IMR-90 (cell line): ENCODE results near the gene AGR3. TPM values are rescaled to one million over a fixed set of nuclear protein-coding genes. Genes with fewer than 3 reads are reported as not detected.

Experiments used
- ATAC-seq: fragments of 200-7000 bp; cut with Tn5 transposase; 2 replicates; pipeline ENCODE4 v1.9.1; 2020; ENCODE audit warnings: low read depth, mild to moderate bottlenecking, moderate library complexity
- BruUV-seq: library from RNA; stranded (reverse); fragments of 400-500 nt; replicated peaks from 2 replicates; lab custom pipeline; 2021; lab: Mats Ljungman, UMichigan
- CTCF ChIA-PET: fragments of 300-600 bp; formaldehyde crosslinking; extraction: SDS; loops from one replicate; lab custom pipeline; 2021; ENCODE audit warnings: antibody characterized with exemption; lab: Yijun Ruan, JAX
- POLR2A ChIA-PET: fragments of 300-600 bp; sonication (Branson Sonifier 250); formaldehyde crosslinking; loops from one replicate; lab custom pipeline; 2022; ENCODE audit warnings: antibody characterized with exemption; ENCODE audit not compliant: unreplicated experiment; lab: Charles Lee
- DNase-seq: peaks from one replicate; pipeline ENCODE4 v3.0.0; 2013
- H2AFZ ChIP-seq: replicated peaks from 2 replicates; pipeline ENCODE3; 2013; ENCODE audit warnings: low read length, mild to moderate bottlenecking; ENCODE audit not compliant: poor library complexity
- H2AK5ac ChIP-seq: 2 replicates; pipeline ENCODE4 v1.6.1; 2013; ENCODE audit warnings: low read depth, low read length, inconsistent platforms
- H2AK9ac ChIP-seq: replicated peaks from 2 replicates; pipeline ENCODE3; 2013; ENCODE audit warnings: mild to moderate bottlenecking, low read depth, low read length, moderate library complexity; ENCODE audit not compliant: poor library complexity
- H2BK120ac ChIP-seq: 2 replicates; pipeline ENCODE4 v1.6.1; 2013; ENCODE audit warnings: low read depth, low read length, inconsistent platforms
- H2BK15ac ChIP-seq: 3 replicates; pipeline ENCODE4 v1.6.1; 2013; ENCODE audit warnings: low read depth, low read length, inconsistent platforms
- H2BK20ac ChIP-seq: 2 replicates; pipeline ENCODE4 v1.6.1; 2013; ENCODE audit warnings: low read depth, mild to moderate bottlenecking, inconsistent platforms, low read length, moderate library complexity
- H2BK5ac ChIP-seq: 2 replicates; pipeline ENCODE4 v1.6.1; 2013; ENCODE audit warnings: mild to moderate bottlenecking, low read depth, low read length, inconsistent platforms; ENCODE audit not compliant: poor library complexity, severe bottlenecking
- H3K14ac ChIP-seq: replicated peaks from 2 replicates; pipeline ENCODE4 v1.6.1; 2013; ENCODE audit warnings: low read depth, low read length, inconsistent platforms
- H3K18ac ChIP-seq: 2 replicates; pipeline ENCODE4 v1.6.1; 2013; ENCODE audit warnings: low read depth, low read length, control low read depth
- H3K23ac ChIP-seq: 2 replicates; pipeline ENCODE4 v1.6.1; 2013; ENCODE audit warnings: low read depth, low read length, inconsistent platforms
- H3K27ac ChIP-seq: 2 replicates; pipeline ENCODE4 v1.5.1; 2013; ENCODE audit warnings: mild to moderate bottlenecking, control low read depth, low read length; ENCODE audit not compliant: insufficient read depth
- H3K27me3 ChIP-seq: 2 replicates; pipeline ENCODE4 v1.6.1; 2013; ENCODE audit warnings: low read length; ENCODE audit not compliant: control insufficient read depth, insufficient read depth
- H3K36me3 ChIP-seq: 2 replicates; pipeline ENCODE4 v1.6.1; 2013; ENCODE audit warnings: low read length, mixed read lengths; ENCODE audit not compliant: control insufficient read depth, insufficient read depth
- H3K4ac ChIP-seq: 2 replicates; pipeline ENCODE4 v1.6.1; 2013; ENCODE audit warnings: low read depth, low read length, inconsistent platforms
- H3K4me1 ChIP-seq: 2 replicates; pipeline ENCODE4 v1.6.1; 2013; ENCODE audit warnings: low read length, mixed read lengths; ENCODE audit not compliant: control insufficient read depth, insufficient read depth
- H3K4me2 ChIP-seq: 2 replicates; pipeline ENCODE4 v1.6.1; 2013; ENCODE audit warnings: low read depth, mild to moderate bottlenecking, control low read depth, low read length, moderate library complexity
- H3K4me3 ChIP-seq: 2 replicates; pipeline ENCODE4 v1.5.1; 2013; ENCODE audit warnings: low read depth, mild to moderate bottlenecking, control low read depth, low read length, moderate library complexity; ENCODE audit not compliant: insufficient read depth
- H3K56ac ChIP-seq: 2 replicates; pipeline ENCODE4 v1.6.1; 2013; ENCODE audit warnings: low read length, inconsistent platforms; ENCODE audit not compliant: insufficient read depth; ENCODE audit errors: extremely low read depth
- H3K79me1 ChIP-seq, 2 experiments: 2 replicates each; pipeline ENCODE4 v1.6.1; 2013; ENCODE audit warnings: low read length in 2 of 2, inconsistent platforms in 1 of 2, low read depth in 1 of 2
- H3K9ac ChIP-seq: 2 replicates; pipeline ENCODE4 v1.6.1; 2013; ENCODE audit warnings: low read depth, low read length, control low read depth
- H3K9me1 ChIP-seq: 2 replicates; pipeline ENCODE4 v1.6.1; 2013; ENCODE audit warnings: low read length, inconsistent platforms; ENCODE audit not compliant: insufficient read depth
- H3K9me3 ChIP-seq: 2 replicates; pipeline ENCODE4 v1.6.1; 2013; ENCODE audit warnings: low read length; ENCODE audit not compliant: control insufficient read depth, insufficient read depth
- H4K20me1 ChIP-seq: 2 replicates; pipeline ENCODE4 v1.6.1; 2013; ENCODE audit warnings: low read length, inconsistent platforms; ENCODE audit not compliant: insufficient read depth
- H4K5ac ChIP-seq: 2 replicates; pipeline ENCODE4 v1.6.1; 2013; ENCODE audit warnings: mild to moderate bottlenecking, low read depth, low read length, control low read depth
- H4K8ac ChIP-seq, 2 experiments: 2 replicates each; pipeline ENCODE4 v1.6.1; 2013; ENCODE audit warnings: low read depth in 2 of 2, low read length in 2 of 2, control low read depth in 1 of 2, inconsistent platforms in 1 of 2
- H4K91ac ChIP-seq: 2 replicates; pipeline ENCODE4 v1.6.1; 2013; ENCODE audit warnings: low read depth, low read length, inconsistent platforms; ENCODE audit not compliant: insufficient read depth
- BHLHE40 ChIP-seq: fragments of 150-350 bp; IDR thresholded peaks from 2 replicates; pipeline ENCODE4 v1.6.1; 2016; ENCODE audit warnings: mild to moderate bottlenecking, low read depth, low read length
- FOS ChIP-seq: fragments of 150-350 bp; IDR thresholded peaks from 2 replicates; pipeline ENCODE4 v1.6.1; 2016; ENCODE audit warnings: low read depth, low read length
- MAFK ChIP-seq: IDR thresholded peaks from 2 replicates; pipeline ENCODE4 v1.6.1; 2012; ENCODE audit warnings: low read depth, low read length, improper control_type of control experiment
- MAZ ChIP-seq: IDR thresholded peaks from 2 replicates; pipeline ENCODE4 v1.6.1; 2012; ENCODE audit warnings: low read depth, mild to moderate bottlenecking, low read length, improper control_type of control experiment, moderate library complexity, borderline replicate concordance
- MXI1 ChIP-seq: IDR thresholded peaks from 2 replicates; pipeline ENCODE4 v1.6.1; 2012; ENCODE audit warnings: low read depth, mild to moderate bottlenecking, low read length, moderate library complexity, borderline replicate concordance
- NFE2L2 ChIP-seq: fragments of 150-350 bp; IDR thresholded peaks from 2 replicates; pipeline ENCODE4 v1.6.1; 2016; ENCODE audit warnings: low read depth, mild to moderate bottlenecking, low read length
- RCOR1 ChIP-seq: IDR thresholded peaks from 2 replicates; pipeline ENCODE4 v1.6.1; 2012; ENCODE audit warnings: mild to moderate bottlenecking, low read length, improper control_type of control experiment; ENCODE audit not compliant: insufficient replicate concordance
- SMC3 ChIP-seq: fragments of 150-350 bp; IDR thresholded peaks from 2 replicates; pipeline ENCODE4 v1.6.1; 2016; ENCODE audit warnings: low read depth, mild to moderate bottlenecking, antibody characterized with exemption, low read length, moderate library complexity
- WGBS, 2 experiments: methylation state at CpG; one replicate each; pipeline versions ENCODE4 v1.1.5 to v1.1.7; 2013; ENCODE audit warnings: missing lambda C conversion rate in 2 of 2; ENCODE audit not compliant: insufficient read length in 1 of 2; ENCODE audit errors: extremely low coverage in 2 of 2; 5-methylcytosine and 5-hydroxymethylcytosine counted together
- dilution Hi-C: fragments of 300-500 bp; cut with HindIII; formaldehyde crosslinking; loops from one replicate; pipeline ENCODE4 v1.14.3; 2018; ENCODE audit warnings: low sequenced_read_pairs; ENCODE audit not compliant: unreplicated experiment
- in situ Hi-C: fragments of 300-500 bp; cut with MboI; formaldehyde crosslinking; loops from 3 replicates; pipeline ENCODE4 v1.14.3; 2019; ENCODE audit warnings: low sequenced_read_pairs, inconsistent platforms, mixed read lengths
- intact Hi-C: fragments of 100-400 bp; cut with micrococcal nuclease; formaldehyde crosslinking; loops from 2 replicates; pipeline ENCODE4 v1.10.0; 2022
- polyA plus RNA-seq, 3 experiments: library from polyadenylated mRNA; depleted of rRNA; stranded (reverse); fragments of >200 nt; gene quantifications; 2 replicates each; pipeline ENCODE4 v1.2.3, GENCODE V29; 2012; ENCODE audit warnings: low replicate concordance in 1 of 3
- total RNA-seq: library from RNA; depleted of rRNA; stranded (reverse); fragments of >200 nt; gene quantifications from 2 replicates; pipeline ENCODE4 v1.2.3, GENCODE V29; 2012
- TF ChIP-seq, protein P1 (sequence below): conservative IDR thresholded peaks from 2 replicates; pipeline ENCODE4 v1.5.1; 2012; ENCODE audit warnings: mild to moderate bottlenecking, low read depth, low read length, improper control_type of control experiment
- TF ChIP-seq, protein P2 (sequence below): fragments of 150-350 bp; IDR thresholded peaks from 2 replicates; pipeline ENCODE4 v1.6.1; 2016; ENCODE audit warnings: low read depth, mild to moderate bottlenecking, low read length, moderate library complexity, borderline replicate concordance

AGR3 gene
- total and polyA plus RNA-seq, 2 of the 4 experiments (the other 2 are of a cell fraction), result not detected

DNA sequence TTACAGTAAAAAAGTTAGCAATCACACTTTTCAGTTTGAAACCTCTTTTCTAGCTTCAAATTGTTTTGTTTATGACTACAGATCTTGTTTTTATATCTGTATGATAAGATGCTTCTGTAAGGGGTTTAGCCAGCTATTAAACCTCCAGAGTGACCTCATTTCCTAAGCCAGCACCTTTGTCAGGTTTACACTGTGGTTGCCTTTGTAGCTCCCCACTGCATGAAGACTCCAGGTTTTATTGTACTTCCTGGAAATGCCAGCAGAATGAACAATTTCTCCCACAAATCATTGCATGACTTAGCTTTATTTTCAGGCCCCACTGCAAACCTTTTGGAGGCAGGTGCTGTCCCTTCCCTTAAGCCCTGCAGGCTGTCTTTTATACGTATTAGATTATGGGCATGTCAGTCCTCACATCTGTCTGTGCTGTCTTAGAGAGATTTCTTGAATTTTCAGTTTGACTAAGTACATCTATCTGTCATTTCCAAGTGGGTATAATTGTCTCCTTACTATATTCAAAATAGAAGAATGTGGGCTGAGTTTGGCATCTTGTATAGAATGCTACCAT lies 8.2 kb upstream of the AGR3 start:
- no peaks in the 10 kb centered on the region for H3K27me3 ChIP-seq
- intact Hi-C loops, result loop anchor here (5.0 to 10.0 kb wide), 2 partner anchors 1075 to 1457 kb away; no protein-coding TSS in a partner anchor
- H3K56ac ChIP-seq, result no peak overlapping the region
- H2AFZ ChIP-seq, result peak overlapping the region; percentile 33
- H3K9me1 ChIP-seq, result no peaks in the 10 kb centered on the region
- no peak overlapping the region for H3K27ac ChIP-seq
- no peak overlapping the region for H3K23ac ChIP-seq
- no TSS peak for BruUV-seq
- H2AK5ac ChIP-seq, result no peak overlapping the region
- H3K9ac ChIP-seq, result no peak overlapping the region
- WGBS, 2 experiments, result no CpG with 5 or more reads among the region's 1 CpG
- dilution Hi-C loops, result no loop called here
- no peak overlapping the region for H2BK20ac ChIP-seq
- H4K5ac ChIP-seq, result no peak overlapping the region
- DNase-seq, result no peak
- ATAC-seq, result no peak
- H3K4me3 ChIP-seq, result no peak overlapping the region
- no peak overlapping the region for H3K14ac ChIP-seq
- TF ChIP-seq RCOR1, result no peak
- TF ChIP-seq NFE2L2, result no peak
- TF ChIP-seq MAZ, result no peak
- no peak for TF ChIP-seq BHLHE40
- TF ChIP-seq MXI1, result no peak
- TF ChIP-seq SMC3, result no peak
- no peak for TF ChIP-seq FOS
- TF ChIP-seq, protein P1, sequence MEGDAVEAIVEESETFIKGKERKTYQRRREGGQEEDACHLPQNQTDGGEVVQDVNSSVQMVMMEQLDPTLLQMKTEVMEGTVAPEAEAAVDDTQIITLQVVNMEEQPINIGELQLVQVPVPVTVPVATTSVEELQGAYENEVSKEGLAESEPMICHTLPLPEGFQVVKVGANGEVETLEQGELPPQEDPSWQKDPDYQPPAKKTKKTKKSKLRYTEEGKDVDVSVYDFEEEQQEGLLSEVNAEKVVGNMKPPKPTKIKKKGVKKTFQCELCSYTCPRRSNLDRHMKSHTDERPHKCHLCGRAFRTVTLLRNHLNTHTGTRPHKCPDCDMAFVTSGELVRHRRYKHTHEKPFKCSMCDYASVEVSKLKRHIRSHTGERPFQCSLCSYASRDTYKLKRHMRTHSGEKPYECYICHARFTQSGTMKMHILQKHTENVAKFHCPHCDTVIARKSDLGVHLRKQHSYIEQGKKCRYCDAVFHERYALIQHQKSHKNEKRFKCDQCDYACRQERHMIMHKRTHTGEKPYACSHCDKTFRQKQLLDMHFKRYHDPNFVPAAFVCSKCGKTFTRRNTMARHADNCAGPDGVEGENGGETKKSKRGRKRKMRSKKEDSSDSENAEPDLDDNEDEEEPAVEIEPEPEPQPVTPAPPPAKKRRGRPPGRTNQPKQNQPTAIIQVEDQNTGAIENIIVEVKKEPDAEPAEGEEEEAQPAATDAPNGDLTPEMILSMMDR, result no peak
- no peak for TF ChIP-seq MAFK
- TF ChIP-seq, protein P2, sequence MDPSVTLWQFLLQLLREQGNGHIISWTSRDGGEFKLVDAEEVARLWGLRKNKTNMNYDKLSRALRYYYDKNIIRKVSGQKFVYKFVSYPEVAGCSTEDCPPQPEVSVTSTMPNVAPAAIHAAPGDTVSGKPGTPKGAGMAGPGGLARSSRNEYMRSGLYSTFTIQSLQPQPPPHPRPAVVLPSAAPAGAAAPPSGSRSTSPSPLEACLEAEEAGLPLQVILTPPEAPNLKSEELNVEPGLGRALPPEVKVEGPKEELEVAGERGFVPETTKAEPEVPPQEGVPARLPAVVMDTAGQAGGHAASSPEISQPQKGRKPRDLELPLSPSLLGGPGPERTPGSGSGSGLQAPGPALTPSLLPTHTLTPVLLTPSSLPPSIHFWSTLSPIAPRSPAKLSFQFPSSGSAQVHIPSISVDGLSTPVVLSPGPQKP, result no peak
- in situ Hi-C loops, result no loop called here
- no peaks in the 10 kb centered on the region for H3K79me1 ChIP-seq
- no peaks in the 10 kb centered on the region for H4K20me1 ChIP-seq
- H4K8ac ChIP-seq, result no peak overlapping the region
- H3K9me3 ChIP-seq, result no peaks in the 10 kb centered on the region
- no peak overlapping the region for H3K4me2 ChIP-seq
- CTCF ChIA-PET, result interaction anchor here (1.1 kb wide), 1 partner anchor 28 kb away, joined by 3 read pairs; no protein-coding TSS in a partner anchor
- H4K91ac ChIP-seq, result no peak overlapping the region
- no peak overlapping the region for H3K4ac ChIP-seq
- no peak overlapping the region for H2BK15ac ChIP-seq
- H2AK9ac ChIP-seq, result no peak overlapping the region
- no peaks in the 10 kb centered on the region for H3K36me3 ChIP-seq
- no peak overlapping the region for H2BK5ac ChIP-seq
- POLR2A ChIA-PET, result no interaction called here
- no peaks in the 10 kb centered on the region for H3K4me1 ChIP-seq
- H3K18ac ChIP-seq, result no peak overlapping the region
- no peak overlapping the region for H2BK120ac ChIP-seq
